Prostate gland (tissue), 2 donors: ENCODE data around the gene HIVEP3. TPM values are rescaled to one million over a fixed set of nuclear protein-coding genes. Genes with fewer than 3 reads are reported as not detected.
A peak's percentile ranks its signal among the peaks of the same experiment; 100 is the strongest.

Experiments
- DNase-seq: peaks from one replicate; pipeline ENCODE4 v3.0.0-alpha.2; 2019; ENCODE audit warnings: low spot score
- H3K27ac ChIP-seq, 2 donors: fragments of 200-600 bp; sonication (generic); 2 replicates each; pipeline ENCODE4 v1.5.1; 2017 to 2019
- H3K27me3 ChIP-seq: fragments of 200-600 bp; sonication (generic); replicated peaks from 2 replicates; pipeline ENCODE4 v1.5.1; 2019; ENCODE audit not compliant: insufficient read depth
- H3K36me3 ChIP-seq, 2 donors: fragments of 200-600 bp; sonication (generic); 1 replicate in 1 of 2; 2 replicates in 1 of 2; pipeline versions ENCODE4 v1.5.1 to v1.8.1; 2017 to 2019
- H3K4me1 ChIP-seq: fragments of 200-600 bp; sonication (generic); replicated peaks from 2 replicates; pipeline ENCODE4 v1.5.1; 2019
- H3K4me3 ChIP-seq, 2 donors: fragments of 200-600 bp; sonication (generic); 2 replicates each; pipeline ENCODE4 v1.5.1; 2017 to 2019
- H3K9me3 ChIP-seq: fragments of 200-600 bp; sonication (generic); 2 replicates; pipeline ENCODE4 v1.5.1; 2017
- POLR2A ChIP-seq: fragments of 450-650 bp; IDR thresholded peaks from one replicate; pipeline ENCODE4 v1.6.1; 2016; ENCODE audit warnings: antibody characterized with exemption, mild to moderate bottlenecking
- POLR2AphosphoS5 ChIP-seq: sonication (generic); formaldehyde crosslinking; IDR thresholded peaks from one replicate; pipeline ENCODE4 v1.6.1; 2017; ENCODE audit warnings: antibody characterized with exemption
- WGBS: methylation state at CpG from one replicate; pipeline ENCODE4 v1.1.5; 2018; 5-methylcytosine and 5-hydroxymethylcytosine counted together
- intact Hi-C: fragments of 100-400 bp; cut with DNase I; formaldehyde crosslinking; loops from one replicate; pipeline ENCODE4 v1.14.2; 2022
- total RNA-seq, 2 donors: library from RNA; depleted of rRNA; stranded (reverse); fragments of >200 nt; gene quantifications; one replicate each; pipeline ENCODE4 v1.1.0, GENCODE V29; 2016
- TF ChIP-seq, protein P1 (sequence below), 4 experiments: fragments of 200-600 bp in 2 of 4; fragments of 450-650 bp in 2 of 4; sonication (generic) in 2 of 4; IDR thresholded peaks; 1 replicate in 3 of 4; 2 replicates in 1 of 4; pipeline ENCODE4 v1.5.1; 2016 to 2019; ENCODE audit warnings: antibody characterized with exemption in 4 of 4, mild to moderate bottlenecking in 2 of 4, moderate library complexity in 2 of 4

HIVEP3 gene
- total RNA-seq, 2 donors from 2014 or later, result 9.3 to 11.2 TPM

DNA sequence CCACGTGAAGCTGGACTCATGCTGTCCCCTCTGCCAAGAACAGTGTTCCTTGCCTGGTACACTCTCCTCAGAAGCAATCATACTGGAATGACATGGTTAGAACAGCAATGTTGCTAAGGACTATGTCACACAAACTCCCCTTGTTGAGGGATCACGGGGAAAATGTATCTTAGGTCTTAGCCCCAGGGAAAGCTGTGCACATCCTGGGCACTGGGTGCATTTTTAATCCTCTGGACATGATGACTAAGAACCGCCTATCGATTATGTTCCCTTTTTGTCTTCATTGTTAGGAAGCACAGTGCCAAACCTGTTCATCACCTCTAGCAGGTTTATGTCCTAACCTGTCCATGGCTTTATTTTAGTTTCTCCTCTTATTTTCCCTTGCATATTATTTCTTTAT lies 115.1 kb downstream of the HIVEP3 start:
- no peaks in the 10 kb centered on the region for H3K9me3 ChIP-seq
- H3K27ac ChIP-seq, result peak overlapping the region; percentile 29 to 33
- TF ChIP-seq POLR2A (no peak), POLR2AphosphoS5 (no peak)
- TF ChIP-seq, protein P1, sequence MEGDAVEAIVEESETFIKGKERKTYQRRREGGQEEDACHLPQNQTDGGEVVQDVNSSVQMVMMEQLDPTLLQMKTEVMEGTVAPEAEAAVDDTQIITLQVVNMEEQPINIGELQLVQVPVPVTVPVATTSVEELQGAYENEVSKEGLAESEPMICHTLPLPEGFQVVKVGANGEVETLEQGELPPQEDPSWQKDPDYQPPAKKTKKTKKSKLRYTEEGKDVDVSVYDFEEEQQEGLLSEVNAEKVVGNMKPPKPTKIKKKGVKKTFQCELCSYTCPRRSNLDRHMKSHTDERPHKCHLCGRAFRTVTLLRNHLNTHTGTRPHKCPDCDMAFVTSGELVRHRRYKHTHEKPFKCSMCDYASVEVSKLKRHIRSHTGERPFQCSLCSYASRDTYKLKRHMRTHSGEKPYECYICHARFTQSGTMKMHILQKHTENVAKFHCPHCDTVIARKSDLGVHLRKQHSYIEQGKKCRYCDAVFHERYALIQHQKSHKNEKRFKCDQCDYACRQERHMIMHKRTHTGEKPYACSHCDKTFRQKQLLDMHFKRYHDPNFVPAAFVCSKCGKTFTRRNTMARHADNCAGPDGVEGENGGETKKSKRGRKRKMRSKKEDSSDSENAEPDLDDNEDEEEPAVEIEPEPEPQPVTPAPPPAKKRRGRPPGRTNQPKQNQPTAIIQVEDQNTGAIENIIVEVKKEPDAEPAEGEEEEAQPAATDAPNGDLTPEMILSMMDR (IDR thresholded peaks at IDR 0.05), result no peak
- no peaks in the 10 kb centered on the region for H3K36me3 ChIP-seq
- no peaks in the 10 kb centered on the region for H3K4me1 ChIP-seq
- no peak for DNase-seq
- no peak overlapping the region for H3K4me3 ChIP-seq
- intact Hi-C loops, result loop anchor here (10.0 kb wide), 1 partner anchor 229 kb away; no protein-coding TSS in a partner anchor
- WGBS, result 52% methylated on average over 4 of the region's 4 CpGs
- H3K27me3 ChIP-seq, result no peaks in the 10 kb centered on the region

DNA sequence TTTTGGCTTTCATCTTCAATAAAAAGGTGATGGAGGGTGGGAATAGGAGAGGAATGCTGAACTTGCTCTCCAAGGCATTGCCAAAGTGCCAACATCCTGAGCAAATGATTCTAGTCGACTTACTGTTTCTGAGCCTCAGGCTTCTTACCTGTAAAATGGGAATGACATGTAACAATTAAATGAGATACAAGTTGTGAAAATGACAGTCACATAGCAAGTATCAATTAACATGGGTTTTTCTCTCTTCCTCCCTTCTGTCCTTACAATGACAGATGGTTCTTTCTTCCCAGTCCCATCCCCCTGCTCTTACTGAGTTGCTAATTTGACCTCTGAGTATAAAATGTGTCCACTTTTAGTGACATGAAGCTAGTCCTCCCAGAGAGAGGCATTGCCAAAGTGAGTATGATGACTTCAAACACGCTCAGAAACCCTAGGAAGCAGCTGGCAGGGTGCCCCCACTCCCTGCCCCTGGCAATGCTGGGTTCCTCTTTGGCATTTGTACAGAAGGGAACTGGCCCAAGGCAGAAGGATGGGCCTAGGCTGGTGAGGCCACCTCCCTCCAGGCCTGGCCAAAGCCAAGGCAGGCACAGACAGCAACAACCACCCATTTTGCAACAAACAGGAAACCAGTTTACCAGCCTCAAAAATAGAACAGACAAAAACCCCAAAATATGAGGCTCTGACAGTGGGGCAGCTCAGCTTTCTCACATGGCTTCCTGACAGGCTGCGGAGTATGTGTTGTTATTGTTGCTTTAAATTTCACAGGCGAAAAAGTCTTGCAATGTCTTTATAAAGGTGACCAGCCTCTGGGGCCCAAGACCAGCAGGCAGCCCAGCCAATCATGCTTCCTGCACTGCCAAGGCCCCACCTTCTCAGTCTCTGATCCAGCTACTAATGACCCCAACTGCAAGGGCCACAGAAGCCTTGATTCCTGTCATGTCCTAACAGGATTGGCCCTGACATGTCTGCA lies 115.9 kb downstream of the HIVEP3 start:
- Histone ChIP-seq H3K27ac (peak overlapping the region; percentile 29 to 33), H3K4me3 (no peak overlapping the region), H3K9me3 (no peaks in the 10 kb centered on the region), H3K4me1 (no peaks in the 10 kb centered on the region), H3K27me3 (no peaks in the 10 kb centered on the region), H3K36me3 (no peaks in the 10 kb centered on the region)
- TF ChIP-seq, protein P1 (IDR thresholded peaks at IDR 0.05), result no peak
- TF ChIP-seq POLR2A (no peak), POLR2AphosphoS5 (peak; percentile 64)
- intact Hi-C loops, result loop anchor here (10.0 kb wide), 1 partner anchor 228 kb away; no protein-coding TSS in a partner anchor
- WGBS, result 50% methylated on average over 4 of the region's 4 CpGs
- DNase-seq, result peak; percentile 72

DNA sequence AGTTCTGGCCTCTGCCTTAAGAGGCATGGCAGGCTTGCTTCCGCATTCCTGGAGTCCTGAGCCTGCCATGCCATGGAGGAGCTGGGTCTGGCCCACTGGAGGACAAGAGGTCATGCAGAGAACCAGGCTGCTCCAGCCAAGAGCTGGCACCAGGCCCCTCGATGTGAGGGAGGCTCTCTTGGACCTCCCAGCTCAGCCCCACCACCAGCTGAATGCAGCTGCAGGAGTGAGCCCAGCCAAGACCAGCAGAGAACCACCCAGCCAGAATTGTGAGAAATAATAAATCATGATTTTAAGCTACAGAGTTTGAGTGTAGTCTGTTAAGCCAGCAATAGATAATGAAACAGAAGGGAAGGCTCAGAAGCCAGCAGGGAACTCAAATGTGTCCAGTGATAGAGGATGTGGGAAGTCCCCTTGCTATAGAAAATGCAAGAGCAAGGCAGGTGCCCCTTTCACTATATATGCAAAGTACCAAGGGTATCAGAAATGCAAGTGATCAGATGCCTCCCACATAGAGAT lies 118.4 kb downstream of the HIVEP3 start:
- H3K27ac ChIP-seq, result no peak overlapping the region
- H3K4me3 ChIP-seq, result no peak overlapping the region
- H3K9me3 ChIP-seq, result no peaks in the 10 kb centered on the region
- no peaks in the 10 kb centered on the region for H3K27me3 ChIP-seq
- intact Hi-C loops, result loop anchor here (10.0 kb wide), 1 partner anchor 226 kb away; no protein-coding TSS in a partner anchor
- WGBS, result 55% methylated on average over 2 of the region's 2 CpGs
- H3K4me1 ChIP-seq, result no peaks in the 10 kb centered on the region
- TF ChIP-seq, protein P1 (IDR thresholded peaks at IDR 0.05), result no peak
- TF ChIP-seq POLR2A, result no peak
- TF ChIP-seq POLR2AphosphoS5, result no peak
- DNase-seq, result no peak
- H3K36me3 ChIP-seq, result no peaks in the 10 kb centered on the region

DNA sequence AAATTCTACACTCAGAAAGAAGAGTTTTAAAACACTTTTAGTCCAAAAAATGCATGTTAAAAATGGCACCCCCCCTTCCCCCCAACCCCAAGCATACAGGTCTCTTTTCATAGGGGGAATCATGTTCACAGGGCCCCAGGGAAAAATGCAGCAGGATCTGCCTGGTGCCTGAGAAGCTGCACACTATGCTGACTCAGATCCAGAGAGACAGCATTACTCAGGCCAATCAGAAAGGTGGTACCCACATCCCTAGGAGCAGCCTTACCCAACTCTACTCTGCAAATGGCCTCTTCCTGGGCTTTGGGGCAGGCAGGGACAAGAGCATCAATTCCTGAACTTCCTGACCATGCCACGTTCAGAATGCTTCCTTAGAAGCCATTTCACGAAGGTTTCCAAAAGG lies 119.0 kb downstream of the HIVEP3 start:
- Histone ChIP-seq H3K27ac (no peak overlapping the region), H3K9me3 (no peaks in the 10 kb centered on the region), H3K4me1 (no peaks in the 10 kb centered on the region), H3K36me3 (no peaks in the 10 kb centered on the region), H3K4me3 (no peak overlapping the region), H3K27me3 (no peaks in the 10 kb centered on the region)
- 49% methylated on average over 2 of the region's 2 CpGs for whole genome bisulfite sequencing
- intact Hi-C loops, result loop anchor here (10.0 kb wide), 1 partner anchor 225 kb away; no protein-coding TSS in a partner anchor
- no peak for DNase-seq
- TF ChIP-seq POLR2AphosphoS5 (no peak), POLR2A (no peak)
- TF ChIP-seq, protein P1 (IDR thresholded peaks at IDR 0.05), result no peak
